Activated CD4-positive, alpha-beta T cell treated with anti-CD3 and anti-CD28 coated beads for 48 hours (primary cell): ENCODE results near the gene LIN37.

Source experiments
- DNase-seq: peaks from one replicate; pipeline ENCODE4 v3.0.0-alpha.2; 2020

LIN37 gene

DNA sequence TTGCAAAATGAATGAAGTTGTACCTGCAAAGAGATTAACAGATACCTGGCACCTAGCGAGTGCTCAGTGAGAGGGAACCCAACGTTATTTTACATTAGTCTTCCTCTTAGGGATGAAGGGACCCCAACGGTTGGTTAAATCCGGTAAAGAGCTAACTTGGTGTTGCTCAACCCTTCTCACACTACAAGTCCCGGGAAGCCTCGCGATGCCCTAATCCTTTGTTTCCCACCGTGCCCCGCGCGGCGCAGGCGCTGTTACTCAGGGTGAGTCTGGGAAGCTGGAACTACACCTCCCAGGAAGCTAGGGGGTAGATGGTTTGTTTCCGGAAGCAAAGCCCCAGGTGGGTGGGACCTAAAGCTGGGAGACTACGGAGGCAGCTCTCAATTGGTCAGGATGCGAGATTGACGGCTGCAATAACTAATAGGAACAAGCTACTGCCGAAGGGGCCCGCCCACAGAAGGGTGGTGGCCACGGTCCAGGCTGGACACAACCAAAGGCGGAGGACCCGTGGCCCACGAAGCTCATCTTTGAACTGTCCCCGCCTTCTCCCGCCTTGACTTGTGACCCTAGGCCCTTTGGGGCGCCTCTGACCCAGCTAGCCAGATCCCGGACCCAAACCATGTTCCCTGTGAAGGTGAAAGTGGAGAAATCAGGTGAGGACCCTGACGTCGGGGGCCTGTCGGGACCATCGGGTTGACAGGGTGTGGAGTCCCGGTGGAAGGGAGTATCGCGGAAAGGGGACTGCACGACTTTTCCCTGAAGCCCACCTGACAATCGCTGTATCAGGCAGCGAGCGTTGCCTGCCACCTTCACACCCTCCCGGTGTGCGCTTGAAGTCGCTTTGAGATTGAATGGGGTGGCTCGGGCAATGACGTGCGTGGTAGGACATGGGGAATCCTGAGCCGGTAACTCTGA lies at the start of gene LIN37:
LIN37 (plus strand) TSS at position 471 of the 915 bp plus-strand sequence; CDS start at position 620, 149 bp downstream.
- DNase-seq = peak; percentile 99

- peak; percentile 96 for DNase-seq
Measured at GRCh38 chr19:35702223-35703012, 46.0 kb upstream of the LIN37 start.

GRCh38 chr19:35703343-35703742 lies 45.0 kb upstream of the LIN37 start:
- no peak for DNase-seq

- peak; percentile 58 for DNase-seq
Measured at GRCh38 chr19:35704218-35704617, 44.2 kb upstream of the LIN37 start, which contains the start of gene ZBTB32. Gene ZBTB32, plus strand, starts transcription at chr19:35704558. Its CDS starts 10,069 bp downstream, at chr19:35714627.

- DNase-seq = no peak
Measured at GRCh38 chr19:35708391-35708790, 40.0 kb upstream of the LIN37 start.

GRCh38 chr19:35710784-35711723 lies 37.3 kb upstream of the LIN37 start:
- DNase-seq = peak; percentile 81

- peak; percentile 92 for DNase-seq
Measured at GRCh38 chr19:35712567-35713505, 35.5 kb upstream of the LIN37 start.

DNA sequence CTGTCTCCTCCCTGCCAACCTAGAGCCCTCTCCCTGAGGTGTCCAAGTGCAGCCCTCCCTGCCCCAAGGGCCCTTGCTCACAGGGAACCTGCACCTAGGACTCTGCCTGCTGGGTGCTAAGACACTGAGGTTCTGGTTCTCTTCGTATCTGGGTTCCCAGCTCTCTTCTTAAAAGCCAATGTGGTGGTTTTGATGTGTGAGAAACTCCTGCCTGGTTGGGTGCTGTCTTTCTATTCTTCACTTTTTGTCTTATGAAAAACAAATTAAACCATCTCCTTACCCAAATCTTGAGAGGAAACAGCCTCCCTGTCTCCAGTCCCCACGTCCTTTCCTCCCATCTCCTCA lies 34.9 kb upstream of the LIN37 start:
- no peak for DNase-seq

DNA sequence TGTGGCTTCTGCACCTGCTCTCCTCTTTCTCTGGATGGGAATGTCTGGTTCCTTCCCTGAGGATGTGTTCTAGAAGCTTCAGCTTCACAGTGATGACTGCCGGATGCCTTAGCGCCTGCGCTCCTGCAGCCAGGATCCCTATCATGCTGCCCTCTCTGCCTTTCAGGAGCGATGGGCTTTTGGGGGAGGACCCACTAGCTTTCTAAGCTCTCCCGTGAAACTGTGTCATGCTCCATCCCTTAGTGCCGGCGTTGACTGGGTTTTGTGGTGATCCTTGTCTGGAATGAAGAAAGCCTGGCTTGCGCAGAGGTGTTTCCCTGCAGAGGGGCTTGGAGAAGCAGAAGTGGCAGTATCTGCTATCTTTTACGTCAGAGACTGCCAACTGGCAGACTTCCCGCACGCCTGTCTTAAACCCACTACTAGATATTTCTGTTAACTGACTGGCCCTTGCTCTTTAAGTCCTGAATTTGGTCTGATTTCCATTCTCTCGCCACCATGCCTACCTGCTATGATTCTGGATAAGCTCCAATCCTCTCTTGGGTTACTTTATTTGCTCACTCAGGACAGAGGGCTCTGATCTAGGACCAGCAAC lies 34.4 kb upstream of the LIN37 start:
- DNase-seq = no peak

DNA sequence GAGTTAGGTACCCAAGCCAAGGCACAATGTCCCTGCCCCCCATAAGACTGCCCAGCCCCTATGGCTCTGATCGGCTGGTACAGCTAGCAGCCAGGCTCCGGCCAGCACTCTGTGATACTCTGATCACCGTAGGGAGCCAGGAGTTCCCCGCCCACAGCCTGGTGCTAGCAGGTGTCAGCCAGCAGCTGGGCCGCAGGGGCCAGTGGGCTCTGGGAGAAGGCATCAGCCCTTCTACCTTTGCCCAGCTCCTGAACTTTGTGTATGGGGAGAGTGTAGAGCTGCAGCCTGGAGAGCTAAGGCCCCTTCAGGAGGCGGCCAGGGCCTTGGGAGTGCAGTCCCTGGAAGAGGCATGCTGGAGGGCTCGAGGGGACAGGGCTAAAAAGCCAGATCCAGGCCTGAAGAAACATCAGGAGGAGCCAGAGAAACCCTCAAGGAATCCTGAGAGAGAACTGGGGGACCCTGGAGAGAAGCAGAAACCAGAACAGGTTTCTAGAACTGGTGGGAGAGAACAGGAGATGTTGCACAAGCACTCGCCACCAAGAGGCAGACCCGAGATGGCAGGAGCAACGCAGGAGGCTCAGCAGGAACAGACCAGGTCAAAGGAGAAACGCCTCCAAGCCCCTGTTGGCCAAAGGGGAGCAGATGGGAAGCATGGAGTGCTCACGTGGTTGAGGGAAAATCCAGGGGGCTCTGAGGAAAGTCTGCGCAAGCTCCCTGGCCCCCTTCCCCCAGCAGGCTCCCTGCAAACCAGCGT lies 33.6 kb upstream of the LIN37 start:
- DNase-seq = peak; percentile 65

DNA sequence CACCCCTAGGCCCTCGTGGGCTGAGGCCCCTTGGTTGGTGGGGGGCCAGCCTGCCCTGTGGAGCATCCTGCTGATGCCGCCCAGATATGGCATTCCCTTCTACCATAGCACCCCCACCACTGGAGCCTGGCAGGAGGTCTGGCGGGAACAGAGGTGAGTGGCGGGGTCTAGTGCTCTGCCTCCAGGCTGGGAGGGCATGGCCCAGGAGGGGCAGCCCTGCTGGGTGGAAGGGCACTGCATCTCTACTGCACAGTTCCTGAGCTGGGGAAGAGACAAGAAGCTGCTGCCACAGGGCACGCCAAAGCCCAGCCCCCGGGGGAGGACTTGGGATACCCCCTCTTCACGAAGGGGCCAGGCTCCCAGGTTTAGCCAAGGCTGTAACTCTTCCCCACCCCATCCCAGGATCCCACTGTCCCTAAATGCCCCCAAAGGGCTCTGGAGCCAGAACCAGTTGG lies 33.0 kb upstream of the LIN37 start:
- DNase-seq = no peak

GRCh38 chr19:35715981-35716800 lies 32.2 kb upstream of the LIN37 start:
- no peak for DNase-seq

GRCh38 chr19:35716801-35717664 lies 31.3 kb upstream of the LIN37 start:
- peak; percentile 98 for DNase-seq

- DNase-seq = no peak
Measured at GRCh38 chr19:35717665-35718344, 30.6 kb upstream of the LIN37 start, which contains the start of gene KMT2B. Gene KMT2B, plus strand, starts transcription at chr19:35718003. Its CDS starts 16 bp downstream, at chr19:35718019.

- DNase-seq = peak; percentile 77
Measured at GRCh38 chr19:35718345-35719041, 29.9 kb upstream of the LIN37 start.

GRCh38 chr19:35719402-35720162 lies 28.8 kb upstream of the LIN37 start:
- DNase-seq = no peak
